Stimulated activated naive CD8-positive, alpha-beta T cell treated with anti-CD3 and anti-CD28 coated beads, Interleukin-15, Interleukin-2, amounts not matched to agents 100 ng/mL and 50 ng/mL, for 24 hours (primary cell): ENCODE results near the gene RFFL.
"Not testable (repeated sequence)": the region's sequence is repeated elsewhere in the genome, so short reads cannot be mapped to it uniquely, and the experiment has no call there.

Experiments
- H3K27ac Mint-ChIP-seq: one replicate; pipeline ENCODE4 v1.8.0; 2021; ENCODE audit warnings: mild to moderate bottlenecking, mixed read lengths
- H3K27me3 Mint-ChIP-seq: one replicate; pipeline ENCODE4 v1.8.0; 2021; ENCODE audit warnings: mixed read lengths
- H3K36me3 Mint-ChIP-seq: one replicate; pipeline ENCODE4 v1.8.0; 2021; ENCODE audit warnings: low read depth, mixed read lengths
- H3K4me1 Mint-ChIP-seq: one replicate; pipeline ENCODE4 v1.8.0; 2021; ENCODE audit warnings: low read depth, mixed read lengths
- H3K4me3 Mint-ChIP-seq: one replicate; pipeline ENCODE4 v1.8.0; 2021; ENCODE audit warnings: mild to moderate bottlenecking, mixed read lengths
- H3K9me3 Mint-ChIP-seq: one replicate; pipeline ENCODE4 v1.8.0; 2021; ENCODE audit warnings: mixed read lengths

Gene RFFL

GRCh38 chr17:35046245-35046644, 17.3 kb downstream of the RFFL start:
- Mint-ChIP-seq H3K27ac (peak overlapping the region; percentile 90), H3K4me1 (peaks cover 77% of the 10 kb centered on the region), H3K9me3 (no peaks in the 10 kb centered on the region), H3K36me3 (no peaks in the 10 kb centered on the region), H3K27me3 (no peaks in the 10 kb centered on the region), H3K4me3 (peak overlapping the region; percentile 75)

GRCh38 chr17:35045458-35045979, 18.0 kb downstream of the RFFL start:
- not testable (repeated sequence) for H3K36me3 Mint-ChIP-seq, H3K27me3 Mint-ChIP-seq, H3K9me3 Mint-ChIP-seq
- Mint-ChIP-seq H3K27ac (peak overlapping the region; percentile 90), H3K4me3 (peak overlapping the region; percentile 75), H3K4me1 (peaks cover 72% of the 10 kb centered on the region)

- H3K4me1 Mint-ChIP-seq: peaks cover 60% of the 10 kb centered on the region
- no peaks in the 10 kb centered on the region for H3K36me3 Mint-ChIP-seq
- no peaks in the 10 kb centered on the region for H3K9me3 Mint-ChIP-seq
- no peaks in the 10 kb centered on the region for H3K27me3 Mint-ChIP-seq
- H3K27ac Mint-ChIP-seq: no peak overlapping the region
- no peak overlapping the region for H3K4me3 Mint-ChIP-seq
Measured at GRCh38 chr17:35044181-35044580, 19.3 kb downstream of the RFFL start.

- H3K36me3 Mint-ChIP-seq: no peaks in the 10 kb centered on the region
- no peak overlapping the region for H3K4me3 Mint-ChIP-seq
- H3K9me3 Mint-ChIP-seq: no peaks in the 10 kb centered on the region
- H3K27ac Mint-ChIP-seq: no peak overlapping the region
- H3K27me3 Mint-ChIP-seq: no peaks in the 10 kb centered on the region
- H3K4me1 Mint-ChIP-seq: peaks cover 41% of the 10 kb centered on the region
Measured at GRCh38 chr17:35041390-35041789, 22.1 kb downstream of the RFFL start.

GRCh38 chr17:35038453-35038852, 25.1 kb downstream of the RFFL start:
- Mint-ChIP-seq H3K27me3 (no peaks in the 10 kb centered on the region), H3K9me3 (no peaks in the 10 kb centered on the region), H3K27ac (no peak overlapping the region), H3K4me3 (no peak overlapping the region), H3K4me1 (peaks cover 15% of the 10 kb centered on the region), H3K36me3 (no peaks in the 10 kb centered on the region)

- Mint-ChIP-seq H3K4me1 (peaks cover 29% of the 10 kb centered on the region), H3K36me3 (peaks cover 6% of the 10 kb centered on the region), H3K4me3 (no peak overlapping the region), H3K27ac (no peak overlapping the region), H3K9me3 (no peaks in the 10 kb centered on the region), H3K27me3 (no peaks in the 10 kb centered on the region)
Measured at GRCh38 chr17:35030780-35031179, 32.7 kb downstream of the RFFL start.

- Mint-ChIP-seq H3K36me3 (peaks cover 6% of the 10 kb centered on the region), H3K27me3 (no peaks in the 10 kb centered on the region), H3K4me1 (peaks cover 29% of the 10 kb centered on the region), H3K9me3 (no peaks in the 10 kb centered on the region), H3K4me3 (no peak overlapping the region), H3K27ac (peak overlapping the region; percentile 89)
Measured at GRCh38 chr17:35028531-35029262, 34.8 kb downstream of the RFFL start.

GRCh38 chr17:35028097-35028496, 35.4 kb downstream of the RFFL start:
- not testable (repeated sequence) for H3K27me3 Mint-ChIP-seq, H3K36me3 Mint-ChIP-seq, H3K9me3 Mint-ChIP-seq, H3K4me3 Mint-ChIP-seq
- Mint-ChIP-seq H3K4me1 (peaks cover 34% of the 10 kb centered on the region), H3K27ac (peak overlapping the region; percentile 89)

GRCh38 chr17:35025541-35025940, 38.0 kb downstream of the RFFL start:
- H3K27me3 Mint-ChIP-seq: no peaks in the 10 kb centered on the region
- no peak overlapping the region for H3K4me3 Mint-ChIP-seq
- no peaks in the 10 kb centered on the region for H3K9me3 Mint-ChIP-seq
- H3K36me3 Mint-ChIP-seq: peaks cover 4% of the 10 kb centered on the region
- peaks cover 45% of the 10 kb centered on the region for H3K4me1 Mint-ChIP-seq
- H3K27ac Mint-ChIP-seq: no peak overlapping the region

GRCh38 chr17:35023538-35023937, 40.0 kb downstream of the RFFL start:
- peaks cover 43% of the 10 kb centered on the region for H3K4me1 Mint-ChIP-seq
- no peaks in the 10 kb centered on the region for H3K27me3 Mint-ChIP-seq
- no peaks in the 10 kb centered on the region for H3K9me3 Mint-ChIP-seq
- peaks cover 12% of the 10 kb centered on the region for H3K36me3 Mint-ChIP-seq
- peak overlapping the region; percentile 91 for H3K27ac Mint-ChIP-seq
- no peak overlapping the region for H3K4me3 Mint-ChIP-seq

GRCh38 chr17:35022536-35023063, 40.9 kb downstream of the RFFL start:
- no peaks in the 10 kb centered on the region for H3K9me3 Mint-ChIP-seq
- peaks cover 38% of the 10 kb centered on the region for H3K4me1 Mint-ChIP-seq
- no peaks in the 10 kb centered on the region for H3K27me3 Mint-ChIP-seq
- peaks cover 14% of the 10 kb centered on the region for H3K36me3 Mint-ChIP-seq
- H3K27ac Mint-ChIP-seq: peak overlapping the region; percentile 91
- H3K4me3 Mint-ChIP-seq: peak overlapping the region; percentile 71

GRCh38 chr17:35021520-35022380, 41.8 kb downstream of the RFFL start:
- H3K27me3 Mint-ChIP-seq: no peaks in the 10 kb centered on the region
- peak overlapping the region; percentile 71 for H3K4me3 Mint-ChIP-seq
- H3K9me3 Mint-ChIP-seq: no peaks in the 10 kb centered on the region
- H3K27ac Mint-ChIP-seq: peak overlapping the region; percentile 91
- H3K36me3 Mint-ChIP-seq: peaks cover 14% of the 10 kb centered on the region
- peaks cover 38% of the 10 kb centered on the region for H3K4me1 Mint-ChIP-seq

GRCh38 chr17:35019386-35020179, 43.9 kb downstream of the RFFL start:
- Mint-ChIP-seq H3K36me3 (peaks cover 22% of the 10 kb centered on the region), H3K9me3 (no peaks in the 10 kb centered on the region), H3K27me3 (no peaks in the 10 kb centered on the region)

GRCh38 chr17:35018814-35019213, 44.7 kb downstream of the RFFL start:
- Mint-ChIP-seq H3K36me3 (peaks cover 22% of the 10 kb centered on the region), H3K4me3 (no peak overlapping the region), H3K4me1 (peaks cover 38% of the 10 kb centered on the region), H3K27ac (no peak overlapping the region), H3K9me3 (no peaks in the 10 kb centered on the region), H3K27me3 (no peaks in the 10 kb centered on the region)

More at GRCh38 chr17:35019386-35020179, 43.9 kb downstream of the RFFL start:
- peak overlapping the region; percentile 42 for H3K27ac Mint-ChIP-seq
- H3K4me3 Mint-ChIP-seq: no peak overlapping the region
- peaks cover 38% of the 10 kb centered on the region for H3K4me1 Mint-ChIP-seq
